Calu3 (cell line): Measurements from ENCODE around the gene RNPS1. TPM values are rescaled to one million over a fixed set of nuclear protein-coding genes. Genes with fewer than 3 reads are reported as not detected.

ENCODE experiments used
- BruUV-seq: library from RNA; stranded (reverse); fragments of 400-500 nt; replicated peaks from 2 replicates; lab custom pipeline; 2021; lab: Mats Ljungman, UMichigan
- CTCF ChIA-PET: fragments of 300-600 bp; sonication (Branson Sonifier 250); formaldehyde crosslinking; loops from one replicate; lab custom pipeline; 2022; ENCODE audit warnings: antibody characterized with exemption; lab: Charles Lee
- DNase-seq: peaks from one replicate; pipeline ENCODE4 v3.0.0; 2022
- H3K27ac Mint-ChIP-seq: one replicate; pipeline ENCODE4 v1.8.0; 2022; ENCODE audit warnings: mixed read lengths; ENCODE audit not compliant: unreplicated experiment
- H3K27me3 Mint-ChIP-seq: one replicate; pipeline ENCODE4 v1.8.0; 2022; ENCODE audit warnings: mixed read lengths; ENCODE audit not compliant: unreplicated experiment
- H3K36me3 Mint-ChIP-seq: one replicate; pipeline ENCODE4 v1.8.0; 2022; ENCODE audit warnings: mild to moderate bottlenecking, moderate library complexity, mixed read lengths; ENCODE audit not compliant: insufficient read depth, unreplicated experiment
- H3K4me1 Mint-ChIP-seq: one replicate; pipeline ENCODE4 v1.8.0; 2022; ENCODE audit warnings: mild to moderate bottlenecking, low read depth, mixed read lengths; ENCODE audit not compliant: unreplicated experiment
- H3K4me3 Mint-ChIP-seq: one replicate; pipeline ENCODE4 v1.8.0; 2022; ENCODE audit warnings: mild to moderate bottlenecking, low read depth, moderate library complexity, mixed read lengths; ENCODE audit not compliant: unreplicated experiment
- H3K9me3 Mint-ChIP-seq: one replicate; pipeline ENCODE4 v1.8.0; 2022; ENCODE audit warnings: low read depth, mixed read lengths; ENCODE audit not compliant: unreplicated experiment
- CTCF ChIP-seq: fragments of 200-600 bp; IDR thresholded peaks from one replicate; pipeline ENCODE4 v1.8.0; 2022; ENCODE audit warnings: antibody characterized with exemption; ENCODE audit not compliant: unreplicated experiment
- intact Hi-C: fragments of 100-400 bp; cut with micrococcal nuclease; formaldehyde crosslinking; loops from one replicate; pipeline ENCODE4 v1.10.0; 2022; ENCODE audit not compliant: unreplicated experiment
- total RNA-seq: library from RNA; stranded (reverse); gene quantifications from 2 replicates; pipeline ENCODE4 v1.2.3, GENCODE V29; 2022

RNPS1 gene
- total RNA-seq, 1 experiment from 2014 or later: 287 TPM

GRCh38 chr16:2296661-2297505 is 29.0 kb upstream of the RNPS1 start:
- intact Hi-C loops: no loop called here
- no peaks in the 10 kb centered on the region for H3K36me3 Mint-ChIP-seq
- DNase-seq: peak; percentile 39
- no TSS peak for BruUV-seq
- no peaks in the 10 kb centered on the region for H3K27me3 Mint-ChIP-seq
- CTCF ChIA-PET: no interaction called here
- TF ChIP-seq CTCF: peak; percentile 29
- no peak overlapping the region for H3K4me3 Mint-ChIP-seq
- H3K9me3 Mint-ChIP-seq: no peaks in the 10 kb centered on the region
- H3K4me1 Mint-ChIP-seq: no peaks in the 10 kb centered on the region
- H3K27ac Mint-ChIP-seq: no peak overlapping the region

- no peak for TF ChIP-seq CTCF
- Mint-ChIP-seq H3K4me3 (no peak overlapping the region), H3K27ac (no peak overlapping the region), H3K36me3 (no peaks in the 10 kb centered on the region), H3K9me3 (no peaks in the 10 kb centered on the region), H3K4me1 (no peaks in the 10 kb centered on the region), H3K27me3 (no peaks in the 10 kb centered on the region)
- CTCF ChIA-PET: interaction anchor here (0.6 kb wide), 1 partner anchor 747 kb away, joined by 4 read pairs; no protein-coding TSS in a partner anchor
- intact Hi-C loops: no loop called here
- no TSS peak for BruUV-seq
- no peak for DNase-seq
Observed at GRCh38 chr16:2295056-2295798, 27.3 kb upstream of the RNPS1 start.

GRCh38 chr16:2292221-2292620 is 24.3 kb upstream of the RNPS1 start:
- H3K4me3 Mint-ChIP-seq: no peak overlapping the region
- H3K4me1 Mint-ChIP-seq: no peaks in the 10 kb centered on the region
- no peaks in the 10 kb centered on the region for H3K36me3 Mint-ChIP-seq
- CTCF ChIA-PET: interaction anchor here (1.3 kb wide), 1 partner anchor 128 kb away, joined by 3 read pairs; no protein-coding TSS in a partner anchor
- H3K27me3 Mint-ChIP-seq: no peaks in the 10 kb centered on the region
- H3K9me3 Mint-ChIP-seq: no peaks in the 10 kb centered on the region
- BruUV-seq: no TSS peak
- no peak overlapping the region for H3K27ac Mint-ChIP-seq
- no peak for TF ChIP-seq CTCF
- intact Hi-C loops: no loop called here
- DNase-seq: no peak

GRCh38 chr16:2289282-2289681 is 21.4 kb upstream of the RNPS1 start:
- DNase-seq: no peak
- no TSS peak for BruUV-seq
- no peak for TF ChIP-seq CTCF
- no peak overlapping the region for H3K27ac Mint-ChIP-seq
- intact Hi-C loops: no loop called here
- H3K4me3 Mint-ChIP-seq: no peak overlapping the region
- H3K36me3 Mint-ChIP-seq: peaks cover 5% of the 10 kb centered on the region
- CTCF ChIA-PET: no interaction called here
- H3K4me1 Mint-ChIP-seq: no peaks in the 10 kb centered on the region
- H3K9me3 Mint-ChIP-seq: no peaks in the 10 kb centered on the region
- H3K27me3 Mint-ChIP-seq: peaks cover under 1% of the 10 kb centered on the region
